Glutamatergic neuron (in vitro differentiated cells): ENCODE data around the gene CHRNA1. TPM values are rescaled to one million over a fixed set of nuclear protein-coding genes. Genes with fewer than 3 reads are reported as not detected.
A peak's percentile ranks its signal among the peaks of the same experiment; 100 is the strongest.

Experiments used
- DNase-seq: peaks from one replicate; pipeline ENCODE4 v3.0.0; 2022
- H3K27ac Mint-ChIP-seq: one replicate; pipeline ENCODE4 v1.8.0; 2020; ENCODE audit warnings: mild to moderate bottlenecking, mixed read lengths, inconsistent platforms; ENCODE audit not compliant: unreplicated experiment
- H3K27me3 Mint-ChIP-seq: one replicate; pipeline ENCODE4 v1.8.0; 2020; ENCODE audit warnings: mild to moderate bottlenecking, moderate library complexity, mixed read lengths, inconsistent platforms; ENCODE audit not compliant: unreplicated experiment
- H3K36me3 Mint-ChIP-seq: one replicate; pipeline ENCODE4 v1.8.0; 2020; ENCODE audit warnings: mild to moderate bottlenecking, mixed read lengths, inconsistent platforms; ENCODE audit not compliant: unreplicated experiment
- H3K4me1 Mint-ChIP-seq: one replicate; pipeline ENCODE4 v1.8.0; 2020; ENCODE audit warnings: mild to moderate bottlenecking, low read depth, mixed read lengths, inconsistent platforms; ENCODE audit not compliant: unreplicated experiment
- H3K4me3 Mint-ChIP-seq: one replicate; pipeline ENCODE4 v1.8.0; 2020; ENCODE audit warnings: mild to moderate bottlenecking, mixed read lengths, inconsistent platforms; ENCODE audit not compliant: unreplicated experiment
- H3K9me3 Mint-ChIP-seq: one replicate; pipeline ENCODE4 v1.8.0; 2020; ENCODE audit warnings: mild to moderate bottlenecking, moderate library complexity, mixed read lengths, inconsistent platforms; ENCODE audit not compliant: unreplicated experiment
- total RNA-seq: library from RNA; stranded (reverse); fragmentation: NEBNext Ultra II Directional; extraction: Animal tissue kit (Norgen Biotek cat#: 25700); gene quantifications from one replicate; pipeline ENCODE4 v1.2.1, GENCODE V29; 2021; ENCODE audit not compliant: unreplicated experiment
- TF ChIP-seq, protein P1 (sequence below): fragments of 200-600 bp; sonication (generic); IDR thresholded peaks from one replicate; pipeline ENCODE4 v1.5.0; 2021; ENCODE audit not compliant: partially characterized antibody, unreplicated experiment

CHRNA1 gene
- total RNA-seq, 1 donor from 2014 or later, result 161 TPM

DNA sequence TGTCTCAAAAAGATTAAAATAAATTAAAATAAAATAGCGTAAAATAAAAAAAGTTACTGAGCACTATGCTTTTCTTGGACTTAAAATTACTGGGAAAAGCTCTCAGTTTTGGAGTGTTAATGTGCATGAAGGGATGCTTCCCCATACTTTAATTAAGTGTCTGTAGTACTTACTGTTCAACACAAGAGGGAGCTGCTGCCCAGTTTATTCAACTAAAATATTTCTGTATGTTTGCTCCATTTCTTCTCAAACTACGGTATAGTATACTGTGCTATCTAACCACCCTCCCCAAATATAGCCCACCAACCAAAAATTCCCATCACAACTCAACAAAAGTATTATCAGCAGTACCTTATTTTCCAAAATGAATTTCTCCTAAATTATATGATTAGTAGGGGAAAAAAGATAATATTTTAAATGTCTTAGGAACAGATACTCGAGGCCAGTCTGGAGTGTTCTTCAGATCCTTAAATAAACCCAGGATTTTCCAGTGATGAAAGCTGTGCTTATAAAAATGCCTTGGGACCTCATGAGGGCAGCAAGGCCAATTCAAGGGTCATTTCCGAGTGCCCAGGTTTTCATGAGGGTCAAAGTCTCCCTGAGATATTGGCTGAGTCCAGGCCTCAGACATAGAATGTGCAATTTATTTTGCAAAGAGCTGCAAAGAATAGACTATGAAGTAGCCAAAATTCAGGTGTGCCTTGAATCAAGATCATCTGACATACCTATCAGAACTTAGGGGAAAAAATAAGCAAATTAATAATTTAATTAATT is 64.1 kb downstream of the CHRNA1 start:
- no peaks in the 10 kb centered on the region for H3K27me3 Mint-ChIP-seq

More for the DNA sequence above, 64.1 kb downstream of the CHRNA1 start:
- DNase-seq, result no peak
- no peak overlapping the region for H3K4me3 Mint-ChIP-seq
- TF ChIP-seq, protein P1, sequence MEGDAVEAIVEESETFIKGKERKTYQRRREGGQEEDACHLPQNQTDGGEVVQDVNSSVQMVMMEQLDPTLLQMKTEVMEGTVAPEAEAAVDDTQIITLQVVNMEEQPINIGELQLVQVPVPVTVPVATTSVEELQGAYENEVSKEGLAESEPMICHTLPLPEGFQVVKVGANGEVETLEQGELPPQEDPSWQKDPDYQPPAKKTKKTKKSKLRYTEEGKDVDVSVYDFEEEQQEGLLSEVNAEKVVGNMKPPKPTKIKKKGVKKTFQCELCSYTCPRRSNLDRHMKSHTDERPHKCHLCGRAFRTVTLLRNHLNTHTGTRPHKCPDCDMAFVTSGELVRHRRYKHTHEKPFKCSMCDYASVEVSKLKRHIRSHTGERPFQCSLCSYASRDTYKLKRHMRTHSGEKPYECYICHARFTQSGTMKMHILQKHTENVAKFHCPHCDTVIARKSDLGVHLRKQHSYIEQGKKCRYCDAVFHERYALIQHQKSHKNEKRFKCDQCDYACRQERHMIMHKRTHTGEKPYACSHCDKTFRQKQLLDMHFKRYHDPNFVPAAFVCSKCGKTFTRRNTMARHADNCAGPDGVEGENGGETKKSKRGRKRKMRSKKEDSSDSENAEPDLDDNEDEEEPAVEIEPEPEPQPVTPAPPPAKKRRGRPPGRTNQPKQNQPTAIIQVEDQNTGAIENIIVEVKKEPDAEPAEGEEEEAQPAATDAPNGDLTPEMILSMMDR, result peak; percentile 85
- no peaks in the 10 kb centered on the region for H3K9me3 Mint-ChIP-seq
- no peak overlapping the region for H3K27ac Mint-ChIP-seq
- no peaks in the 10 kb centered on the region for H3K36me3 Mint-ChIP-seq
- peaks cover 3% of the 10 kb centered on the region for H3K4me1 Mint-ChIP-seq

Other genes with a start within 250 kb of the CHRNA1 start
- 15.5 TPM for gene WIPF1, start 166.7 kb downstream of the CHRNA1 start, total RNA-seq
- gene CHN1, start 240.9 kb upstream of the CHRNA1 start, total RNA-seq, result 212 TPM